Mucosa of descending colon (tissue), 3 donors: ENCODE measurements around the gene DDIT3. TPM values are rescaled to one million over a fixed set of nuclear protein-coding genes. Genes with fewer than 3 reads are reported as not detected.

Experiments
- ATAC-seq: fragments of 200-7000 bp; cut with Tn5 transposase; one replicate; pipeline ENCODE4 v1.9.1; 2020; ENCODE audit warnings: mild to moderate bottlenecking, moderate library complexity
- DNase-seq, 3 donors: peaks; one replicate each; pipeline ENCODE4 v3.0.0-alpha.2; 2020
- H3K36me3 ChIP-seq: fragments of 200-600 bp; one replicate; pipeline ENCODE4 v1.8.0; 2021; ENCODE audit warnings: low read depth, mild to moderate bottlenecking
- H3K4me1 ChIP-seq: fragments of 200-600 bp; one replicate; pipeline ENCODE4 v1.8.0; 2021; ENCODE audit warnings: low read depth, mild to moderate bottlenecking
- H3K4me3 ChIP-seq: fragments of 200-600 bp; one replicate; pipeline ENCODE4 v1.8.0; 2021; ENCODE audit warnings: mild to moderate bottlenecking
- H3K9me3 ChIP-seq: fragments of 200-600 bp; one replicate; pipeline ENCODE4 v1.8.0; 2021; ENCODE audit warnings: mild to moderate bottlenecking
- intact Hi-C, 2 donors: fragments of 100-400 bp; cut with DNase I in 1 of 2; cut with micrococcal nuclease in 1 of 2; formaldehyde crosslinking; loops; one replicate each; pipeline versions ENCODE4 v1.11.0 to v1.11.1; 2022; cut with DNase I, micrococcal nuclease
- total RNA-seq, 3 donors: library from RNA; stranded (reverse); fragmentation: NEBNext Ultra II Directional in 2 of 3; extraction: Animal tissue kit (Norgen Biotek cat#: 25700) in 2 of 3; gene quantifications; one replicate each; pipeline versions ENCODE4 v1.2.1 to v1.2.4, GENCODE V29; 2021 to 2023
- TF ChIP-seq, protein P1 (sequence below): fragments of 200-600 bp; IDR thresholded peaks from one replicate; pipeline ENCODE4 v1.8.0; 2022; ENCODE audit warnings: antibody characterized with exemption, mild to moderate bottlenecking
- donor health status: DM: no; HTN: no; CAD: no; lungs with moderate emphysema.
- donor health status: DM: no; HTN: no; CAD: no.
- donor health status: DM: no; HTN: yes; CAD: no.

DDIT3 gene
- total RNA-seq, 3 donors from 2014 or later: 14.1 to 36.4 (median 19.1) TPM

DNA sequence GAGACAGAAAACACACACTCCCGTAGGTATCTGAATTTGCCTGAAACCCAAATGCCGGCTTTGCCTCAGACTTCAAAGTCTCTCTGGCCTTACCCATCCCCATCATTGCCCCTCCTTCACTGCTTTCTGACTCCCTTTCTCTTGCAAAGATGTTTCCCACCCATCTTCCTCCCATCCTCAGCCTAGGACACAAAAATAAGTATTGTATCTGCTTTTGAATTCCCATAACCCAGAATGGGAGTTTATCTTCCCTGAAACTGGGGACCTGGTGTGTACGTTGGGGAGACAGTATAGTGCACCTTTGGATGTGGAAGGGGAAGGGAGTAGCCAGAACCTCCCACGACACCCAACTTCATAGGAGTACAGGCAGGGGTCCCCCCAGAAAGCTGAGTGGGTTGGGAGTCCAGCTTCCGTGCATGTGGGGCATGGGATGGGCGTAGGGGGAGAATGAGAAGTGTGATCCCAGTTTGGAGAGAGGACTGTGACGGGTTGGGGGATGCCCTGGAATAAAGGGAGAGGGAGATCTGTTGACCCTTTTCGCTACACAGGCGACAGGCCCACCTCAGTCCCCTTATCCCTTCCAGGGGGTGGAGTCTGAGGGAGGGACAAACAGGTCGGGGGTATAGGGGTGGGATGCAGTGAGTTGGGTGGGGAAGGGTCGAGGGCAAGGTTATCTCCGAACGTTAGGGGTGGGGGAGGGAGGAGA is 29.0 kb upstream of the DDIT3 start:
- no peak for DNase-seq
- Histone ChIP-seq H3K9me3 (no peaks in the 10 kb centered on the region), H3K4me3 (no peak overlapping the region), H3K4me1 (peaks cover 11% of the 10 kb centered on the region), H3K36me3 (peaks cover 3% of the 10 kb centered on the region)
- ATAC-seq: no peak
- TF ChIP-seq, protein P1, sequence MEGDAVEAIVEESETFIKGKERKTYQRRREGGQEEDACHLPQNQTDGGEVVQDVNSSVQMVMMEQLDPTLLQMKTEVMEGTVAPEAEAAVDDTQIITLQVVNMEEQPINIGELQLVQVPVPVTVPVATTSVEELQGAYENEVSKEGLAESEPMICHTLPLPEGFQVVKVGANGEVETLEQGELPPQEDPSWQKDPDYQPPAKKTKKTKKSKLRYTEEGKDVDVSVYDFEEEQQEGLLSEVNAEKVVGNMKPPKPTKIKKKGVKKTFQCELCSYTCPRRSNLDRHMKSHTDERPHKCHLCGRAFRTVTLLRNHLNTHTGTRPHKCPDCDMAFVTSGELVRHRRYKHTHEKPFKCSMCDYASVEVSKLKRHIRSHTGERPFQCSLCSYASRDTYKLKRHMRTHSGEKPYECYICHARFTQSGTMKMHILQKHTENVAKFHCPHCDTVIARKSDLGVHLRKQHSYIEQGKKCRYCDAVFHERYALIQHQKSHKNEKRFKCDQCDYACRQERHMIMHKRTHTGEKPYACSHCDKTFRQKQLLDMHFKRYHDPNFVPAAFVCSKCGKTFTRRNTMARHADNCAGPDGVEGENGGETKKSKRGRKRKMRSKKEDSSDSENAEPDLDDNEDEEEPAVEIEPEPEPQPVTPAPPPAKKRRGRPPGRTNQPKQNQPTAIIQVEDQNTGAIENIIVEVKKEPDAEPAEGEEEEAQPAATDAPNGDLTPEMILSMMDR: no peak
- intact Hi-C loops: no loop called here

DNA sequence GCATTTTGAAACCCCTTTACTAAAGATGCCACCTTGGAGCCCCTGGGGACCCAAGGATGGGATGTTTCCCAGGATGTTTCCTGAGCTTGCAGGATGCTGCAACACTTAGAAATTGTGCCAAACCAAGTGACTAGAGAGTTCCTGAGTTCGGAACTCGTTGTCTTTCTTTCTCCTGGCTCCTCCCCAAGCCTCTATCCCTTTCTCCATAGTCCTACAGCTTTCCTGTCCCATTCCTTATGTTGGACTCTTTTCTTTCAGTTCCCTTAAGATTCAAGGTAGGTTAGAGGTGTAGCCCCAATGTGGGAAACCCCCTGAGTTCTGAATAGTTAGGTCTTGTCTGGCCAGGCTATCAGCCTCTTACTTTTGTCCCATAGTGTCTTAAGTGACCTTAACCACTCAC is 28.2 kb upstream of the DDIT3 start:
- peaks cover 11% of the 10 kb centered on the region for H3K4me1 ChIP-seq
- TF ChIP-seq, protein P1: no peak
- no peaks in the 10 kb centered on the region for H3K9me3 ChIP-seq
- DNase-seq: no peak
- no peak overlapping the region for H3K4me3 ChIP-seq
- intact Hi-C loops: no loop called here
- peaks cover 3% of the 10 kb centered on the region for H3K36me3 ChIP-seq
- ATAC-seq: no peak

DNA sequence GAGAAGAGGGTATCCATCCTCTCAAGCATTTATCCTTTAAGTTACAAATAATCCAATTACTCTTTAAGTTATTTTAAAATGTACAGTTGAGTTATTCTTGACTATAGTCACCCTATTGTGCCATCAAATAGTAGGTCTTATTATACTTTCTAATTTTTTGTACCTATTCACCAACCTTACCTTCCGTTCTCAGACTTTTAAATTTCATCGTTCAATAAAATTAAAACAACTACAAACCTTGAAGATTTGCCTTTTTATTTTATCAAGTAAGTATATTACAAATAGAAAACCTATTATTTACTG is 27.6 kb upstream of the DDIT3 start:
- peaks cover 11% of the 10 kb centered on the region for H3K4me1 ChIP-seq
- no peak for DNase-seq
- ATAC-seq: no peak
- peaks cover 3% of the 10 kb centered on the region for H3K36me3 ChIP-seq
- intact Hi-C loops: no loop called here
- H3K9me3 ChIP-seq: no peaks in the 10 kb centered on the region
- TF ChIP-seq, protein P1: no peak
- H3K4me3 ChIP-seq: no peak overlapping the region

- TF ChIP-seq, protein P1: no peak
- intact Hi-C loops: no loop called here
- H3K4me3 ChIP-seq: peak overlapping the region; percentile 81
- DNase-seq: no peak
- H3K9me3 ChIP-seq: no peaks in the 10 kb centered on the region
- no peak for ATAC-seq
- H3K36me3 ChIP-seq: peaks cover 3% of the 10 kb centered on the region
- peaks cover 11% of the 10 kb centered on the region for H3K4me1 ChIP-seq
Observed at GRCh38 chr12:57547288-57548012, 27.1 kb upstream of the DDIT3 start.

GRCh38 chr12:57546438-57547287 is 26.3 kb upstream of the DDIT3 start, which contains the start of gene DCTN2:
Gene DCTN2 (minus strand): TSS chr12:57547192. CDS start chr12:57547063, 129 bp downstream.
- ATAC-seq (peak; percentile 96), DNase-seq (peak; percentile 95 to 97 (median 97))
- peak within 1 kb of the TSS; percentile 81 for H3K4me3 ChIP-seq
- peaks cover 16% of the 10 kb centered on the region for H3K4me1 ChIP-seq
- intact Hi-C loops: no loop called here
- peaks cover 3% of the 10 kb centered on the region for H3K36me3 ChIP-seq
- TF ChIP-seq, protein P1: no peak
- no peaks in the 10 kb centered on the region for H3K9me3 ChIP-seq
